ENCODE measurements around the gene SLC44A1.

SLC44A1 gene

GRCh38 chr9:105308461-105309341 lies 64.2 kb downstream of the SLC44A1 start:
- Histone ChIP-seq H3K79me2 (ENCODE audit: insufficient read depth, low read length) (no peaks in the 10 kb centered on the region), H2AFZ (ENCODE audit: low read length) (no peak overlapping the region), H3K4me2 (ENCODE audit: low read length) (no peak overlapping the region), H3K9ac (ENCODE audit: low read length) (no peak overlapping the region), H3K9me2 (ENCODE audit: low read depth, low read length) (no peaks in the 10 kb centered on the region), H4K20me1 (ENCODE audit: insufficient read depth, low read length) (no peaks in the 10 kb centered on the region), H3K27me3 (ENCODE audit: insufficient read depth, low read length) (no peaks in the 10 kb centered on the region), H3K27ac (ENCODE audit: low read depth, low read length, poor library complexity, severe bottlenecking) (no peak overlapping the region), H3K4me3 (ENCODE audit: low read depth, low read length, poor library complexity, severe bottlenecking) (no peak overlapping the region), H3K9me3 (ENCODE audit: low read length) (no peaks in the 10 kb centered on the region), H3F3A (ENCODE audit: insufficient read depth, low read length) (no peaks in the 10 kb centered on the region), H3K36me3 (ENCODE audit: insufficient read depth, low read length) (peaks cover 30% of the 10 kb centered on the region), H3K4me1 (ENCODE audit: insufficient read depth, low read length, severe bottlenecking) (peaks cover 19% of the 10 kb centered on the region)
- TF ChIP-seq CTCF (IDR thresholded peaks at IDR 0.05; ENCODE audit: low read length), result no peak
- no peak for TF ChIP-seq EZH2 (IDR thresholded peaks at IDR 0.05; ENCODE audit: borderline replicate concordance, low read length)

GRCh38 chr9:105309531-105309931 lies 65.1 kb downstream of the SLC44A1 start:
- Histone ChIP-seq H3K79me2 (ENCODE audit: insufficient read depth, low read length) (no peaks in the 10 kb centered on the region), H3K4me1 (ENCODE audit: insufficient read depth, low read length, severe bottlenecking) (peaks cover 19% of the 10 kb centered on the region), H3K36me3 (ENCODE audit: insufficient read depth, low read length) (peaks cover 28% of the 10 kb centered on the region), H3K4me3 (ENCODE audit: low read depth, low read length, poor library complexity, severe bottlenecking) (no peak overlapping the region), H3K27ac (ENCODE audit: low read depth, low read length, poor library complexity, severe bottlenecking) (no peak overlapping the region), H3K4me2 (ENCODE audit: low read length) (no peak overlapping the region), H3K9me2 (ENCODE audit: low read depth, low read length) (no peaks in the 10 kb centered on the region), H3K27me3 (ENCODE audit: insufficient read depth, low read length) (no peaks in the 10 kb centered on the region), H3F3A (ENCODE audit: insufficient read depth, low read length) (no peaks in the 10 kb centered on the region), H4K20me1 (ENCODE audit: insufficient read depth, low read length) (no peaks in the 10 kb centered on the region), H3K9ac (ENCODE audit: low read length) (no peak overlapping the region), H3K9me3 (ENCODE audit: low read length) (no peaks in the 10 kb centered on the region), H2AFZ (ENCODE audit: low read length) (no peak overlapping the region)
- TF ChIP-seq CTCF (IDR thresholded peaks at IDR 0.05; ENCODE audit: low read length) (no peak), EZH2 (IDR thresholded peaks at IDR 0.05; ENCODE audit: borderline replicate concordance, low read length) (no peak)

DNA sequence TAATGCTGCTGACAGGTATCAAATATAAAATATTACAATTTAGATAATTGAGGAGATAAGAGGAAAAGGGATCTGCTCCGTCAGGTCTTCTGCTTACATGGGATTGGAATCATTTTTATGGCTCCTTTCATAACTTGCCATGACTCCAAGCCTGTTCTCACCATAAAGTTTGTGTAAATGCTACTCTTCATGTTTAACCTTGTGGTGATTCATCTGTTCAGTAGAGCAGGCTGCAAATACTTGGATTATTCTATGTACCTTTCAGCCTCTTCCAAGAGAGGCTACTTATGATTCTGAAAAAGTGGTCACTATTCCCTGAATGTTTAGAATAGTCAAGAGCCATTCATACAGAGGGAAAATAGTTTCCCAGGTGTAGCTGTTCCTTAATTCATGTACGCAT lies 66.9 kb downstream of the SLC44A1 start:
- Histone ChIP-seq H3K27me3 (ENCODE audit: insufficient read depth, low read length) (no peaks in the 10 kb centered on the region), H3K36me3 (ENCODE audit: insufficient read depth, low read length) (peaks cover 37% of the 10 kb centered on the region)

More for the DNA sequence above, 66.9 kb downstream of the SLC44A1 start:
- no peaks in the 10 kb centered on the region for H4K20me1 ChIP-seq (ENCODE audit: insufficient read depth, low read length)
- no peak overlapping the region for H2AFZ ChIP-seq (ENCODE audit: low read length)
- H3K4me3 ChIP-seq (ENCODE audit: low read depth, low read length, poor library complexity, severe bottlenecking), result no peak overlapping the region
- H3K9me2 ChIP-seq (ENCODE audit: low read depth, low read length), result no peaks in the 10 kb centered on the region
- no peak overlapping the region for H3K27ac ChIP-seq (ENCODE audit: low read depth, low read length, poor library complexity, severe bottlenecking)
- H3F3A ChIP-seq (ENCODE audit: insufficient read depth, low read length), result no peaks in the 10 kb centered on the region
- peaks cover 9% of the 10 kb centered on the region for H3K4me1 ChIP-seq (ENCODE audit: insufficient read depth, low read length, severe bottlenecking)
- no peaks in the 10 kb centered on the region for H3K79me2 ChIP-seq (ENCODE audit: insufficient read depth, low read length)
- TF ChIP-seq CTCF (IDR thresholded peaks at IDR 0.05; ENCODE audit: low read length) (no peak), EZH2 (IDR thresholded peaks at IDR 0.05; ENCODE audit: borderline replicate concordance, low read length) (no peak)
- H3K9ac ChIP-seq (ENCODE audit: low read length), result no peak overlapping the region
- H3K4me2 ChIP-seq (ENCODE audit: low read length), result no peak overlapping the region
- no peaks in the 10 kb centered on the region for H3K9me3 ChIP-seq (ENCODE audit: low read length)

All from OCI-LY1 (cell line).